Erythroblast (primary cell): ENCODE measurements around the gene PITX1.

Experiments used
- GATA1 ChIP-seq: IDR thresholded peaks from 2 replicates; pipeline ENCODE4 v1.6.1; 2011; ENCODE audit warnings: low read depth, mild to moderate bottlenecking, control low read depth, low read length, moderate library complexity
- POLR2A ChIP-seq: IDR thresholded peaks from 2 replicates; pipeline ENCODE4 v1.6.1; 2011; ENCODE audit warnings: mild to moderate bottlenecking, low read length

- TF ChIP-seq POLR2A (no peak), GATA1 (no peak)
These were observed 44.7 kb downstream of the PITX1 start for GRCh38 chr5:134989266-134989830.
